ENCODE measurements around the gene FSCN2. TPM values are rescaled to one million over a fixed set of nuclear protein-coding genes. Genes with fewer than 3 reads are reported as not detected.

FSCN2 gene
- total RNA-seq, 2 experiments from 2014 or later, result 0.22 to 0.33 TPM

- ChIA-PET CTCF (no interaction called here), POLR2A (interaction anchor here (0.6 kb wide), 1 partner anchor 12 kb away, joined by 4 read pairs; no protein-coding TSS in a partner anchor)
- Mint-ChIP-seq H3K27me3 (peaks cover 22% of the 10 kb centered on the region), H3K36me3 (ENCODE audit: low read depth) (no peaks in the 10 kb centered on the region), H3K4me3 (no peak overlapping the region), H3K9me3 (no peaks in the 10 kb centered on the region), H3K27ac (no peak overlapping the region), H3K4me1 (peaks cover 13% of the 10 kb centered on the region)
- DNase-seq, result no peak
These were observed 33.4 kb upstream of the FSCN2 start for GRCh38 chr17:81494626-81495377.

GRCh38 chr17:81498953-81499600 is 29.1 kb upstream of the FSCN2 start:
- no peak for DNase-seq
- CTCF ChIA-PET, result interaction anchor here (0.6 to 1.7 kb wide), 4 partner anchors 9 to 69 kb away, joined by 3 to 11 read pairs (median 4); no protein-coding TSS in a partner anchor
- H3K27me3 Mint-ChIP-seq, result peaks cover 28% of the 10 kb centered on the region
- H3K4me3 Mint-ChIP-seq, result no peak overlapping the region
- H3K27ac Mint-ChIP-seq, result no peak overlapping the region
- POLR2A ChIA-PET, result no interaction called here
- H3K9me3 Mint-ChIP-seq, result no peaks in the 10 kb centered on the region
- peaks cover 9% of the 10 kb centered on the region for H3K4me1 Mint-ChIP-seq
- no peaks in the 10 kb centered on the region for H3K36me3 Mint-ChIP-seq (ENCODE audit: low read depth)

GRCh38 chr17:81499601-81499970 is 28.6 kb upstream of the FSCN2 start:
- DNase-seq, result no peak
- CTCF ChIA-PET, result interaction anchor here (0.6 to 1.2 kb wide), 2 partner anchors 15 to 69 kb away, joined by 3 to 8 read pairs; no protein-coding TSS in a partner anchor
- Mint-ChIP-seq H3K4me3 (no peak overlapping the region), H3K4me1 (peaks cover 6% of the 10 kb centered on the region), H3K36me3 (ENCODE audit: low read depth) (no peaks in the 10 kb centered on the region), H3K27me3 (peaks cover 29% of the 10 kb centered on the region), H3K27ac (no peak overlapping the region), H3K9me3 (no peaks in the 10 kb centered on the region)
- POLR2A ChIA-PET, result no interaction called here

- no peak for DNase-seq
- Mint-ChIP-seq H3K36me3 (ENCODE audit: low read depth) (no peaks in the 10 kb centered on the region), H3K4me1 (peaks cover 2% of the 10 kb centered on the region), H3K9me3 (no peaks in the 10 kb centered on the region), H3K27ac (no peak overlapping the region), H3K27me3 (peaks cover 30% of the 10 kb centered on the region), H3K4me3 (no peak overlapping the region)
- ChIA-PET CTCF (interaction anchor here (1.2 kb wide), 1 partner anchor 15 kb away, joined by 8 read pairs; no protein-coding TSS in a partner anchor), POLR2A (no interaction called here)
These were observed 28.1 kb upstream of the FSCN2 start for GRCh38 chr17:81500047-81500446.

GRCh38 chr17:81502471-81503017 is 25.6 kb upstream of the FSCN2 start:
- H3K27me3 Mint-ChIP-seq, result peaks cover 23% of the 10 kb centered on the region
- ChIA-PET CTCF (no interaction called here), POLR2A (no interaction called here)
- H3K4me1 Mint-ChIP-seq, result peaks cover under 1% of the 10 kb centered on the region
- no peaks in the 10 kb centered on the region for H3K36me3 Mint-ChIP-seq (ENCODE audit: low read depth)
- no peak overlapping the region for H3K4me3 Mint-ChIP-seq
- no peak overlapping the region for H3K27ac Mint-ChIP-seq
- DNase-seq, result no peak
- no peaks in the 10 kb centered on the region for H3K9me3 Mint-ChIP-seq

- CTCF ChIA-PET, result no interaction called here
- H3K27ac Mint-ChIP-seq, result peak overlapping the region; percentile 46
- peaks cover 9% of the 10 kb centered on the region for H3K36me3 Mint-ChIP-seq (ENCODE audit: low read depth)
- no peak overlapping the region for H3K4me3 Mint-ChIP-seq
- DNase-seq, result no peak
- POLR2A ChIA-PET, result no interaction called here
- H3K4me1 Mint-ChIP-seq, result peaks cover 10% of the 10 kb centered on the region
- no peaks in the 10 kb centered on the region for H3K9me3 Mint-ChIP-seq
- peaks cover 18% of the 10 kb centered on the region for H3K27me3 Mint-ChIP-seq
These were observed 24.6 kb upstream of the FSCN2 start for GRCh38 chr17:81503619-81504018.

GRCh38 chr17:81508639-81509206 is 19.5 kb upstream of the FSCN2 start:
- peak overlapping the region; percentile 84 for H3K4me3 Mint-ChIP-seq
- H3K36me3 Mint-ChIP-seq (ENCODE audit: low read depth), result peaks cover 50% of the 10 kb centered on the region
- H3K9me3 Mint-ChIP-seq, result no peaks in the 10 kb centered on the region
- peaks cover 9% of the 10 kb centered on the region for H3K27me3 Mint-ChIP-seq
- peaks cover 22% of the 10 kb centered on the region for H3K4me1 Mint-ChIP-seq
- ChIA-PET CTCF (interaction anchor here (0.6 to 1.7 kb wide), 5 partner anchors 10 to 409 kb away, joined by 3 to 8 read pairs (median 4); no protein-coding TSS in a partner anchor), POLR2A (interaction anchor here (0.6 to 1.0 kb wide), 4 partner anchors 10 to 360 kb away, joined by 3 to 9 read pairs (median 5); no protein-coding TSS in a partner anchor)
- H3K27ac Mint-ChIP-seq, result peak overlapping the region; percentile 83
- no peak for DNase-seq

- Mint-ChIP-seq H3K27ac (peak overlapping the region; percentile 83), H3K27me3 (peaks cover 6% of the 10 kb centered on the region), H3K4me1 (peaks cover 22% of the 10 kb centered on the region), H3K4me3 (peak overlapping the region; percentile 84), H3K9me3 (no peaks in the 10 kb centered on the region), H3K36me3 (ENCODE audit: low read depth) (peaks cover 50% of the 10 kb centered on the region)
- ChIA-PET POLR2A (interaction anchor here (0.6 to 1.0 kb wide), 3 partner anchors 10 to 361 kb away, joined by 3 to 9 read pairs (median 6); no protein-coding TSS in a partner anchor), CTCF (interaction anchor here (0.6 to 1.7 kb wide), 4 partner anchors 11 to 410 kb away, joined by 3 to 8 read pairs (median 4); no protein-coding TSS in a partner anchor)
- peak; percentile 46 for DNase-seq
These were observed 18.8 kb upstream of the FSCN2 start for GRCh38 chr17:81509207-81509971.

- ChIA-PET CTCF (interaction anchor here (1.5 to 1.7 kb wide), 2 partner anchors 12 to 112 kb away, joined by 4 to 5 read pairs; no protein-coding TSS in a partner anchor), POLR2A (interaction anchor here (0.6 kb wide), 1 partner anchor 109 kb away, joined by 3 read pairs; no protein-coding TSS in a partner anchor)
- Mint-ChIP-seq H3K4me3 (peak overlapping the region; percentile 84), H3K9me3 (no peaks in the 10 kb centered on the region), H3K27me3 (peaks cover 2% of the 10 kb centered on the region), H3K36me3 (ENCODE audit: low read depth) (peaks cover 50% of the 10 kb centered on the region), H3K27ac (peak overlapping the region; percentile 83), H3K4me1 (peaks cover 22% of the 10 kb centered on the region)
- DNase-seq, result no peak
These were observed 18.0 kb upstream of the FSCN2 start for GRCh38 chr17:81509972-81510784.

GRCh38 chr17:81510785-81511553 is 17.2 kb upstream of the FSCN2 start:
- Mint-ChIP-seq H3K36me3 (ENCODE audit: low read depth) (peaks cover 50% of the 10 kb centered on the region), H3K9me3 (no peaks in the 10 kb centered on the region), H3K27ac (peak overlapping the region; percentile 83), H3K27me3 (no peaks in the 10 kb centered on the region), H3K4me1 (peaks cover 29% of the 10 kb centered on the region), H3K4me3 (peak overlapping the region; percentile 84)
- DNase-seq, result peak; percentile 49
- ChIA-PET POLR2A (interaction anchor here (0.6 kb wide), 1 partner anchor 109 kb away, joined by 3 read pairs; no protein-coding TSS in a partner anchor), CTCF (interaction anchor here (1.5 kb wide), 1 partner anchor 113 kb away, joined by 4 read pairs; no protein-coding TSS in a partner anchor)

- Mint-ChIP-seq H3K9me3 (no peaks in the 10 kb centered on the region), H3K27ac (peak overlapping the region; percentile 83), H3K4me3 (peak overlapping the region; percentile 84), H3K36me3 (ENCODE audit: low read depth) (peaks cover 50% of the 10 kb centered on the region), H3K27me3 (no peaks in the 10 kb centered on the region), H3K4me1 (peaks cover 34% of the 10 kb centered on the region)
- DNase-seq, result no peak
- ChIA-PET CTCF (interaction anchor here (1.5 kb wide), 1 partner anchor 113 kb away, joined by 4 read pairs; no protein-coding TSS in a partner anchor), POLR2A (no interaction called here)
These were observed 16.7 kb upstream of the FSCN2 start for GRCh38 chr17:81511554-81511803.

Data from activated CD4-positive, alpha-beta T cell treated with anti-CD3 and anti-CD28 coated beads, Interleukin-2, amount 10 ng/mL, durations not matched to agents 7 days and 5 days (primary cell).